Fibroblast of lung (primary cell): Measurements from ENCODE around the gene CLIC3.

Experiments used
- CTCF ChIP-seq, 2 donors: IDR thresholded peaks in 1 of 2; conservative IDR thresholded peaks in 1 of 2; 1 replicate in 1 of 2; 2 replicates in 1 of 2; pipeline ENCODE4 v1.5.1; 2011 to 2012; ENCODE audit warnings: low read length in 2 of 2, control low read depth in 1 of 2, inconsistent platforms in 1 of 2, low read depth in 1 of 2, mild to moderate bottlenecking in 1 of 2
- EZH2 ChIP-seq: IDR thresholded peaks from 2 replicates; pipeline ENCODE4 v1.5.1; 2012; ENCODE audit warnings: low read length, control low read depth, mild to moderate bottlenecking; ENCODE audit errors: missing control alignments

DNA sequence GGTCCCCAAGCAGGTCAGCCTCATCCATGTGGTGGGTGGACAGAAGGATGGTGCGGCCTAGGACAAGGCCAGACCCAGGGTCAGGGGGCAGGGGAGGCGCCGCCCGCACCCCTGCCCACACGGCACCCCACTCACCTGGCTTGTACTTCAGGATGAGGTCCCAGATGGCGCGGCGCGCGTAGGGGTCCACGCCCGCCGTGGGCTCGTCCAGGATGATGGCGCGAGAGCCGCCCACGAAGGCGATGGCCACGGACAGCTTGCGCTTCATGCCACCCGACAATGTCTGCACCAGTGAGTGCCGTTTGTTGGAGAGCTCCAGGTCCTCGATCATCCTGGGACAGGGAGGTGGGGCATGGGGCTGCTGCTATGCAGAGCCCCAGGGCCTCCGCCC, 19.2 kb upstream of the CLIC3 start:
- TF ChIP-seq CTCF (conservative IDR thresholded peaks at IDR 0.05 in 1 of 2, IDR thresholded peaks at IDR 0.05 in 1 of 2; ENCODE audit: low read depth in 1 of 2, low read length in 2 of 2), result no peak
- no peak for TF ChIP-seq EZH2
